H9 (cell line): Measurements from ENCODE around the gene GATA2. TPM values are rescaled to one million over a fixed set of nuclear protein-coding genes. Genes with fewer than 3 reads are reported as not detected.

Source experiments
- DNase-seq: peaks from one replicate; pipeline ENCODE4 v3.0.0-alpha.2; 2017
- H2AFZ ChIP-seq: one replicate; pipeline ENCODE4 v1.6.1; 2013; ENCODE audit warnings: mild to moderate bottlenecking, low read length, control low read depth, moderate library complexity
- H2AK5ac ChIP-seq: 2 replicates; pipeline ENCODE4 v1.6.1; 2013; ENCODE audit warnings: low read length, control low read depth, mixed read lengths; ENCODE audit not compliant: insufficient read length
- H2BK120ac ChIP-seq: one replicate; pipeline ENCODE4 v1.6.1; 2013; ENCODE audit warnings: low read depth, mild to moderate bottlenecking, low read length, control low read depth, inconsistent platforms; ENCODE audit not compliant: poor library complexity, severe bottlenecking
- H2BK12ac ChIP-seq: 2 replicates; pipeline ENCODE4 v1.6.1; 2013; ENCODE audit warnings: low read length, control low read depth, mixed read lengths, low read depth; ENCODE audit not compliant: insufficient read length
- H2BK15ac ChIP-seq: 2 replicates; pipeline ENCODE4 v1.6.1; 2013; ENCODE audit warnings: low read depth, low read length, control low read depth
- H2BK20ac ChIP-seq: one replicate; pipeline ENCODE4 v1.6.1; 2013; ENCODE audit warnings: low read depth, mild to moderate bottlenecking, low read length, control low read depth, inconsistent platforms; ENCODE audit not compliant: poor library complexity, severe bottlenecking
- H2BK5ac ChIP-seq: 2 replicates; pipeline ENCODE4 v1.6.1; 2013; ENCODE audit warnings: low read length, control low read depth, mixed read lengths; ENCODE audit not compliant: insufficient read length
- H3K14ac ChIP-seq: 2 replicates; pipeline ENCODE4 v1.6.1; 2013; ENCODE audit warnings: low read length, control low read depth; ENCODE audit not compliant: insufficient read depth
- H3K18ac ChIP-seq: 2 replicates; pipeline ENCODE4 v1.6.1; 2013; ENCODE audit warnings: low read depth, mild to moderate bottlenecking, mixed read lengths, low read length, control low read depth; ENCODE audit not compliant: insufficient read length
- H3K23ac ChIP-seq: 2 replicates; pipeline ENCODE4 v1.6.1; 2013; ENCODE audit warnings: low read length, control low read depth, mixed read lengths, low read depth; ENCODE audit not compliant: insufficient read length
- H3K23me2 ChIP-seq: 2 replicates; pipeline ENCODE4 v1.6.1; 2013; ENCODE audit warnings: low read depth, mild to moderate bottlenecking, mixed read lengths, low read length, control low read depth; ENCODE audit not compliant: insufficient read length, poor library complexity, severe bottlenecking
- H3K27ac ChIP-seq: 2 replicates; pipeline ENCODE4 v1.5.1; 2013; ENCODE audit warnings: low read length, control low read depth, mixed read lengths, low read depth; ENCODE audit not compliant: insufficient read length
- H3K27me3 ChIP-seq: 2 replicates; pipeline ENCODE4 v1.6.1; 2013; ENCODE audit warnings: low read length, control low read depth, inconsistent platforms; ENCODE audit not compliant: insufficient read depth
- H3K4ac ChIP-seq: 2 replicates; pipeline ENCODE4 v1.6.1; 2013; ENCODE audit warnings: low read depth, mild to moderate bottlenecking, control low read depth, inconsistent platforms, low read length, moderate library complexity
- H3K4me1 ChIP-seq: 2 replicates; pipeline ENCODE4 v1.6.1; 2013; ENCODE audit warnings: low read length, control low read depth, inconsistent platforms; ENCODE audit not compliant: insufficient read depth
- H3K4me2 ChIP-seq: 2 replicates; pipeline ENCODE4 v1.6.1; 2013; ENCODE audit warnings: low read length, control low read depth, mixed read lengths; ENCODE audit not compliant: insufficient read length, insufficient read depth
- H3K56ac ChIP-seq: 2 replicates; pipeline ENCODE4 v1.6.1; 2013; ENCODE audit warnings: low read depth, mild to moderate bottlenecking, mixed read lengths, low read length, control low read depth; ENCODE audit not compliant: insufficient read length
- H3K79me1 ChIP-seq: 2 replicates; pipeline ENCODE4 v1.6.1; 2013; ENCODE audit warnings: low read depth, mild to moderate bottlenecking, moderate library complexity, low read length, control low read depth, inconsistent platforms; ENCODE audit not compliant: insufficient read depth, poor library complexity, severe bottlenecking
- H3K79me2 ChIP-seq: 2 replicates; pipeline ENCODE4 v1.6.1; 2013; ENCODE audit warnings: low read length, control low read depth, inconsistent platforms; ENCODE audit not compliant: insufficient read depth
- H3K9ac ChIP-seq: 2 replicates; pipeline ENCODE4 v1.6.1; 2013; ENCODE audit warnings: low read length, control low read depth, mixed read lengths; ENCODE audit not compliant: insufficient read length; ENCODE audit errors: extremely low read depth
- H3K9me3 ChIP-seq: one replicate; pipeline ENCODE4 v1.6.1; 2013; ENCODE audit warnings: low read depth, low read length, inconsistent platforms; ENCODE audit not compliant: control insufficient read depth
- H3T11ph ChIP-seq: one replicate; pipeline ENCODE4 v1.6.1; 2013; ENCODE audit warnings: mild to moderate bottlenecking, low read length, control low read depth, inconsistent platforms
- H4K20me1 ChIP-seq: one replicate; pipeline ENCODE4 v1.6.1; 2013; ENCODE audit not compliant: control insufficient read depth, insufficient read length, insufficient read depth
- H4K5ac ChIP-seq: 2 replicates; pipeline ENCODE4 v1.6.1; 2013; ENCODE audit warnings: low read depth, mild to moderate bottlenecking, mixed read lengths, low read length, control low read depth; ENCODE audit not compliant: insufficient read length
- H4K8ac ChIP-seq: replicated peaks from 2 replicates; pipeline ENCODE4 v1.6.1; 2013; ENCODE audit warnings: low read length, control low read depth, mixed read lengths, low read depth; ENCODE audit not compliant: insufficient read length
- H4K91ac ChIP-seq: 2 replicates; pipeline ENCODE4 v1.6.1; 2013; ENCODE audit warnings: low read depth, mild to moderate bottlenecking, moderate library complexity, mixed read lengths, low read length, control low read depth; ENCODE audit not compliant: insufficient read length
- H3K27ac Mint-ChIP-seq, 3 experiments: 2 replicates in 2 of 3; 3 replicates in 1 of 3; pipeline ENCODE4 v1.8.0; 2020 to 2021; ENCODE audit warnings: mixed read lengths in 3 of 3, mild to moderate bottlenecking in 1 of 3, moderate library complexity in 1 of 3
- H3K27me3 Mint-ChIP-seq: 2 replicates; pipeline ENCODE4 v1.8.0; 2021; ENCODE audit warnings: low read depth, mild to moderate bottlenecking, moderate library complexity, mixed read lengths
- H3K36me3 Mint-ChIP-seq, 3 experiments: 2 replicates in 2 of 3; 3 replicates in 1 of 3; pipeline ENCODE4 v1.8.0; 2020 to 2021; ENCODE audit warnings: low read depth in 3 of 3, mixed read lengths in 3 of 3; ENCODE audit not compliant: insufficient read depth in 1 of 3
- H3K4me1 Mint-ChIP-seq, 2 experiments: 2 replicates each; pipeline ENCODE4 v1.8.0; 2020; ENCODE audit warnings: mixed read lengths in 2 of 2
- H3K4me3 Mint-ChIP-seq, 2 experiments: 2 replicates in 1 of 2; 3 replicates in 1 of 2; pipeline ENCODE4 v1.8.0; 2020 to 2021; ENCODE audit warnings: mild to moderate bottlenecking in 2 of 2, mixed read lengths in 2 of 2, moderate library complexity in 1 of 2
- H3K9me3 Mint-ChIP-seq, 2 experiments: 2 replicates in 1 of 2; 3 replicates in 1 of 2; pipeline ENCODE4 v1.8.0; 2020; ENCODE audit warnings: mild to moderate bottlenecking in 2 of 2, mixed read lengths in 2 of 2, moderate library complexity in 1 of 2
- CTCF ChIP-seq: fragments of 200-600 bp; sonication (generic); conservative IDR thresholded peaks from 3 replicates; pipeline ENCODE4 v1.8.0; 2021; ENCODE audit warnings: antibody characterized with exemption, mild to moderate bottlenecking
- WGBS: extraction: QIAGEN DNeasy Blood & Tissue Kit; methylation state at CpG from one replicate; pipeline ENCODE4 v1.1.7; 2013; ENCODE audit warnings: missing lambda C conversion rate, low lambda C conversion rate, mixed read lengths; ENCODE audit not compliant: insufficient read length; ENCODE audit errors: extremely low coverage; 5-methylcytosine and 5-hydroxymethylcytosine counted together
- total RNA-seq: library from RNA; stranded (reverse); gene quantifications from 2 replicates; pipeline ENCODE4 v1.2.1, GENCODE V29; 2021

The GATA2 gene
- total RNA-seq, 1 experiment from 2014 or later, result 1.9 TPM

DNA sequence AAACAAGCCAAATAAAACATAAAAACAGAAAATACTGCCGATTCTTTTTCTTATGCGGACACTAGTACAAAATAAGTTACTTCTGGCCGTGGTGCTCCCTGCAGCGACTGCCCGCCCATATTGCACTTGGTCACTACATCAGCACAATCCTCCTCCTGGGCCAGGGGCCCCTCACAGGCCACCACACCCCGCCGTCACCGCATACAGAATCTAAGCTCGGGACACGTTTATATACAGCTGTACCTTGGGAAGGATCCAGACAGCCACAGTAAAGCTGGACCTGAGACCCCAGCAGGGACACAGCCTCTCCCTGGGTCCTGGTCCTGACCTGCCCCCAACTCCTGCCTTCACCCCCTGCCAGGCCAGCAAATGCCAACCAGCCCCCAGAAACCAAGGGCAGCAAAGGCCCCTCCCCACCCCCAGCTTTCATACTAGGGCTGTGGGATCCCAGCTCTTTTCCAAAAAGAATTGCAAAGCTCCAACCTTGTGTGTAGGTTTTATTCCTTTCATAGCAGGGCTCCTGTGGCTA lies 13.4 kb downstream of the GATA2 start:
- Histone ChIP-seq H3K4me1 (no peaks in the 10 kb centered on the region), H3K9ac (no peak overlapping the region), H3K27ac (no peak overlapping the region), H3K14ac (no peak overlapping the region), H4K5ac (no peak overlapping the region), H3K4me2 (no peak overlapping the region), H3T11ph (no peak overlapping the region), H4K8ac (no peak overlapping the region), H2BK120ac (no peak overlapping the region), H4K91ac (no peak overlapping the region), H2BK12ac (no peak overlapping the region), H3K18ac (no peak overlapping the region), H2BK15ac (no peak overlapping the region), H3K23ac (no peak overlapping the region), H2AK5ac (no peak overlapping the region), H3K79me1 (no peaks in the 10 kb centered on the region), H2BK5ac (no peak overlapping the region), H3K23me2 (peaks cover 4% of the 10 kb centered on the region), H3K27me3 (peaks cover 71% of the 10 kb centered on the region), H3K56ac (no peak overlapping the region), H3K79me2 (no peaks in the 10 kb centered on the region), H4K20me1 (peaks cover 4% of the 10 kb centered on the region), H3K9me3 (no peaks in the 10 kb centered on the region), H2BK20ac (no peak overlapping the region), H3K4ac (no peak overlapping the region), H2AFZ (no peak overlapping the region)
- H3K4me1 Mint-ChIP-seq, result peaks cover 33 to 57% of the 10 kb centered on the region in 2 experiments
- no CpG with 5 or more reads among the region's 10 CpGs for WGBS
- H3K27ac Mint-ChIP-seq, result no peak overlapping the region
- no peak for DNase-seq
- TF ChIP-seq CTCF, result no peak
- H3K27me3 Mint-ChIP-seq, result peaks cover 100% of the 10 kb centered on the region
- no peak overlapping the region; a peak in 1 of 5 replicates for H3K4me3 Mint-ChIP-seq
- H3K36me3 Mint-ChIP-seq, result peaks cover 0 to 6% (median 0%) of the 10 kb centered on the region in 3 experiments; a peak in 3 of 7 replicates
- no peaks in the 10 kb centered on the region; a peak in 1 of 5 replicates for H3K9me3 Mint-ChIP-seq
